HG02973 (cell line): ENCODE data around the gene JMJD7.

ENCODE experiments used
- ATAC-seq: cut with Tn5 transposase; IDR thresholded peaks from one replicate; pipeline ENCODE4 v1.9.1; 2021; ENCODE audit warnings: moderate library complexity; ENCODE audit not compliant: unreplicated experiment

The JMJD7 gene

DNA sequence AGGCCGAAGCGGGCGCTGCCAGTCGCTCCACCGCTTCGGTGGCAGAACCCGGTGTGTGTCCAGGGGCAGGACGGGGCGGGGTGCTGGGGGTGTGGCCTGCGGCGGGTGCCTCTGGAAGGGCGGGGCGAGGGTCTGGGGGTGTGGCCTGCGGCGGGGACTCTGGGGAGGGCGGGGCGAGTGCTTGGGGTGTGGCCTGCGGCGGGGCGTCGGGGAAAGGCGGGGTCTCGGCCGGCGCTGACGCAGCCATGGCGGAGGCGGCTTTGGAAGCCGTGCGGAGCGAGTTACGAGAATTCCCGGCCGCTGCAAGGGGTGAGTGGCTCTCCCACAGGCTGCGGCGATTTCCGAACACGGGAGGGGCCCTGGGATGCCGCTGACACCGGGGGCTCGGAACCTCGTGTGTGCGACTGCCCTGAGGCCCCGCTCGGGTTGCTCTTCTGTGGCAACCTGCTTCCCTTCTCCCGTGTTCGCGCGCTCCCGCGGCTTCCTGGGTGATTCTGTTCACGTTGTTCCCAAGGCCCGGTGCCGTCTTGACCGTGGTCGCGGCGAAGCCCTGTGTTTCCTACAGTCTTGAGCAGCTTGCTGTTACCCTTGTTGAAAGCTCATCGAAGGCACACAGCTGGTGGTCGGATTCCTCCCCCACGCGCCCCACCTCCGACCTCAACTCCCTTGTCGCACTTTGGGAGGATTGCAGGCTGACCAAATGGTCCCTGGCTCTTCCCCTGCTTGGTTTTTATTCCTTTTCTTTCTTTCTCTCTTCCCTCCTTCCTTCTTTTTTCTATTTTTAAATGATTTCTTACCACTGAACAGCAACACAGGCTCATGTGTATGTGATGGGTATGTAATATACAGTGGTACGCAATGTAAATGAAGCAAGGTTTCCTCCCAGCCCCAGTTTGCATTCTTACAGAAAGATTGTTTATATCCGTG lies at the start of gene JMJD7:
Gene JMJD7, plus strand, starts transcription at position 213 of the 927 bp plus-strand sequence. Its CDS starts 33 bp downstream, at position 246.
- peak; percentile 48 for ATAC-seq

DNA sequence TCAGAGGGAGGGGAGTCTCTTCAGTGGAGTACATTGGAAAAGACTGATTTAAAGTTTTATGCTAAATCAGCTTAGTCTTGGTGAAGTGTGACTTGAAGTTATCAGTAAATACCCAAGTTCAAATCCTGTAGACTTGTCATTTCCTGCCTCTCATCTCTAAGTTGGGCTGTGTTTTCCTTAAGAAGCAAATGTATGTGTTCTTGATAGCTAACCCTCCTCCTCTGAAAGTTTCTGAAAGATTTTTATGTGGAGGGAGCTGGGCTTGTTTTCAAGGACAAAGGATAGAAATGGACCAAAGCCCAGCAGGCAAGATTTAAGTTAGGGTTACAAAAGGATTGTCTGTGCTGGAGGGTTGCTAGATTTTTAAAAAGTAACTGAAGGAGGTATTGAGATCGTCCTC lies 49.4 kb upstream of the JMJD7 start:
- no peak for ATAC-seq

DNA sequence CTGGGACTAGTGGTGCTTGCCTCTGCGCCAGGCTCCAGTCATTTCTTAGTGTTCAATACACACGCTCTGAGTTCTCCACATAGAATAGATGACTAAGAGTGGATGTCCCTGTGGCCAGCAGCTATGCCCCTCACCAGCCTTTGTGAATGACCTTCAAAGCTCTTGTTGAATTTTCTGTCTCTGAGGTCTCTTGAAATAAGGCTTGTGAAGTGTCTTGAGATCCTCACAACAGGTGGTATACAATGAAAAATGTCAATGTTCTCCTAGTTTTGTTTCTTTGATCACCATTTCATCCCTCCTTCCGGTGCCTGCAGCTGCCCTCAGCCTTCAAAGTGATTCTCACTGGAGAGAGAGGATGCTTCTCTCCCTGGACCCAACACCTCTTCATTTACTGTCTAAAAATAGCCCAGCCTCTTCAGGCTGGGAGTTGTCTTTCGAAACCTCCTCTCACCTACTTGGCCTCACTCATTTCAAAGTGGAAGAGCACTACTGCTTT lies 48.2 kb upstream of the JMJD7 start:
- no peak for ATAC-seq

DNA sequence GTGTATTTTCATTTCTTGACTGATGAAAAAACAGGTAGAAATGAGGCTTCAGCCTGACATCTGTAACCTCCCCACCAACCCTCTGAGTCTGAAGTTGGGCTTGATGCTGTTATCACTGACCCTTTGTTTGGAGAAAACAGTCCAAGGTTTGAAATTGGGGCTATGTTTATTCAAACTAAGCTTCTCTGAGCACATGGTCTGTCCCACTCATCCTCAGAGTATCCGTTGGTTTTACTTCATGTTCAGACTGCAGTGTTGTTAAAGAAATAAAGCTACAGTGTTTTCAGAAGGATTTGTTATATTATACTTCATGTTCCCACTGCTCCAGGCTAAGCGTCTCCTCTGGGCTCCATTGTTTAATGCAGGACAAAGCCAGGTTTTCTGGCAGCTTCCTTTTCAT lies 47.6 kb upstream of the JMJD7 start:
- no peak for ATAC-seq

DNA sequence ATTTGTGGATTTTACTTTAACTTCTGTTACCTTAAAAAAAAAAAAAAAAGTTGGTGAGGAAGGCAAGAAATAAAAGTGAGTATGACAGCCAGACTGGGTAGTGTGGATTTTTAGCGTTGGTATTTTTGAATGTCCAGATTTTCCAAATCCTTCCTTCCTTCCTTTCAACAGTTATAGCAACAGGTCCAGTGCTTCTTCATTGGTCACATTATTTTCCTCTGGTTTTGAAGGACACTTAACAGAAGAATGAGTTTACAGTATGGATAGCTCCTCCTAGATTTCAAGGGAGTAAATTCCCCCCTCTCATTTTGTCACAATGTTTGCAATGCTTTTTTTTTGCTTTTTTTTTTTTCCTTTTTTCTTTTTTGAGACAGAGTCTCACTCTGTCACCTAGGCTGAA lies 47.2 kb upstream of the JMJD7 start:
- no peak for ATAC-seq

DNA sequence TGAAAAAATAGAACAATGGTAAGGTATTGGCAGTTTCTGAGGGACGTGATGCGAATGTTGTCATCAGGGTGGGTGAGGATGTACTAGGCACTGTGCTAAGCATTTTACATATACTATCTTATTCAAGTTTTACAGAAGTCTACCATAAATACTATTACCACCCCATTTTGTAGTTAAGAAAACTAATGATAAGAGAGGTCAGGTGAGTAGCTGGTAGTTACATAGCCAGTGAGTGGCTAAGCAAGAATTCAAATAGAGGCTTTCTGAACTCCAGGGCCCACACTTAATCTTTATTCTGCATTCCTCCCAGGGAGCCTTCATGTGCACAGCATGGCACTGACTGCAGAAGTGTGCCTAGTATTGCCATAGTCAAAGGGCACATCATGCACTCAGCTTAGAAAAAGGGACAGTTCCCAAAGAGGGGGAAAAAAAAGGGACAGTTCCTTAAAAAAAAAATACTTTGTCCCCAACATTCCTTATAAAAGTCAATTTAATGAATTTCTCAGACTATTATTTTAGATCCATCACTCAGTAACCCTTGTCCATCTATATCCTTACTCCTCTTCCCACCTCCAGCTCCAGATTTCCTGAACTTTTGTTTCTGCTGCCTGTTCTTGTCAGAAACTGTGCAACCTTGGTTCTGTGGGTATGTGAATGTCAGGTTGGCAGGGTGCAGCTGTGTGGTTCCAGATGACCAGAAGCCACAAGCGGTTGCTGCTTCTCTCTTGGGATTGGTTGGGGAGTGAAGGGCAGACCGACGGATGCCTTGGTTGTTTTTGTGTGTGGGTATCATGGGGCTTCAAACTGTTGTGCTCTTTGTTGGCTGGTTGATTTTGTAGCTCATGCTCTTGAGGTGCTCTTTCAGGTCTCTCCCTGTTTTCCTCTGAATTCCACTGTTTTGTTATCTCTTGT lies 45.3 kb upstream of the JMJD7 start:
- no peak for ATAC-seq

DNA sequence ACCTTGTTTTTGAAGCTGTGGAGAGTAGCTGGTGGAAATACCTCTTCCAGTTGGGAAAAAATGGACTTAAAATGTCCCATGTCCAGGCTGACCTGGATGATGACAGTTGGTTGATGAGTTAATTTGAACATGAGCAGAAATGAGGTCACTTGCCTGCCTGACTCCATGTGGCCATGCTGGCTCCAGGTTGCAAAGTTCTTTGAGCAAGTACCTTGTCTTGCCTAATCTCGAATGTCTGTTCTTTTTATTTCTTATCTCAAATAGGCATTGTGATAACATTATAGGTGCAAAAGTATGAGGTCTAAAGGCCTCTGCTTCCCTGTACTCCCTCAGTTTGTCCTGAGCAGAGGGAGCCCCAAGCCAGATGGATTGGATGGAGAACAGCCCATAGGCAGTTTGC lies 44.6 kb upstream of the JMJD7 start:
- ATAC-seq, result no peak

DNA sequence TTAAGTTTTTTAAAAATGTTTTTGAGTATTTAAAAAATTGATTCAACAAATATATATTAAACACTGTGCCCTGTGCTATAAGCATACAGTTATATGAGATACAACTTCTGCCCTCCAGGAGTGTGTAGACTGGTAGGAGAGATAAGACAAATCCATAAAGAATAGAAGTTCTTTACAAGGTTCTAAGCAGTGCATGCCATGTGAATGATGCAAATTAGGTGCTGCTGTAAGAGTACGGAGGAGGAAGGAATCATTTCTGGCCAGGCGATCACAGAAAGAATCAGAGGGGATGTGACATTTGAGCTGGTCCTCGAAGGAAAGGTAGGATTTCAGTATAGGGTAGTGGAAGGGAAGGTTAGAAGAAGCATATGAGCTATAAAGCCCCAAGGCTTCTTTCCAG lies 39.6 kb upstream of the JMJD7 start:
- no peak for ATAC-seq

DNA sequence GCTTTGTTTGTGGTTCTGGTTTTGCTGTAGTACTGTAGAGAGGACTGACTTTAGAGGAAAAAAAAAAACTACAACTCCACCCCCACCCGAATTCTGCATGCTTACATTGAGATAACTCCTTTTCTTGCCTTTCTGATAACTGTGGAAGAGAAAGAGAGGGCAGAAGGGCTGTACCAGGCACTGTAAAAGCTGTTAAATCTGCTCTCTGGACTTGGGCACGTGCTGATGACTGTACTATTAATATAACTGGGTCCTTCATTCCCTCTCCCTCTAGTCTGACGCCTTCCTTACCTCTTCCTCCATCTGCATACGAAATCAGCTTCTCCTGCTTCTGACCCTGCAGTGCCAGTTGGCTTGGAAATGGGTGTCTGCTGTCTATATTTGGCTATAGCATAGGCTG lies 38.7 kb upstream of the JMJD7 start:
- ATAC-seq, result no peak

DNA sequence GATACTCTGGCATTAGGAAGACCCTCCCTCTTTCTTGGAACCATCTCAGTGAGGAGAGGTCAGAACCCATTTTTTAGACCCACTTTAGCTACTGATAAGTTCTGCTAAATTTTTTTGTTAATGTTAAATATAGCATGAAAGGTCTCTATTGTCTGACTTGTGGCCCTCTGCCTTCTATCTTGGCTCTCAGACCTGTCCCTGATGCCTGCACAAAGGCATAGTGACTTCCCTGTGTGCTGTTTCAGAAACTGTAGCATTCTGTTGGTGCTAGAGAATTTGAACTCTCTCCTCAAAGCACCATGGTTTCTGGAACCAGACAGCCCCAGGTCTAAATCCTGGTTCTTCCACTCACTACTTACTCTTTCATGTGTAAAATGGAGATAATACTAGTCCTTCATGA lies 38.2 kb upstream of the JMJD7 start:
- ATAC-seq, result no peak

DNA sequence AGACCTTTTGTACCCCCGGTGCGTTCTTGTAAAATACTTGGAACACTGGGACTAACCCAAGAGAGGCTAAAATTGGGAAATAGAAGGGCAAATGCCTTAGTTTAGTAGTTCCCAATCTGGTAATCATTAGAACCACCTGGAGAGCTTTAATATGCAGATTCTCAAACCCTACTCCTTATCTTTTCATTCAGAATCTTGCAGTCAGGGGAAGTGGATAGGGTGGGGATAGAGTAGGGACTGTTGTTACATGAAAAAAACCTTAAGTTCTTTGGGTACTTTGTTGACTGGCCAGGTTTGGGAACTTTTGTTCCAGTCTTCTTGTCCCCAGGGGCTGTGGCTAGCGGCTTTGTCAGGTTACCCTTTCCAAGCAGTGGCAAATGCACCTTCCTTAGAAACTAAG lies 37.7 kb upstream of the JMJD7 start:
- ATAC-seq, result no peak

DNA sequence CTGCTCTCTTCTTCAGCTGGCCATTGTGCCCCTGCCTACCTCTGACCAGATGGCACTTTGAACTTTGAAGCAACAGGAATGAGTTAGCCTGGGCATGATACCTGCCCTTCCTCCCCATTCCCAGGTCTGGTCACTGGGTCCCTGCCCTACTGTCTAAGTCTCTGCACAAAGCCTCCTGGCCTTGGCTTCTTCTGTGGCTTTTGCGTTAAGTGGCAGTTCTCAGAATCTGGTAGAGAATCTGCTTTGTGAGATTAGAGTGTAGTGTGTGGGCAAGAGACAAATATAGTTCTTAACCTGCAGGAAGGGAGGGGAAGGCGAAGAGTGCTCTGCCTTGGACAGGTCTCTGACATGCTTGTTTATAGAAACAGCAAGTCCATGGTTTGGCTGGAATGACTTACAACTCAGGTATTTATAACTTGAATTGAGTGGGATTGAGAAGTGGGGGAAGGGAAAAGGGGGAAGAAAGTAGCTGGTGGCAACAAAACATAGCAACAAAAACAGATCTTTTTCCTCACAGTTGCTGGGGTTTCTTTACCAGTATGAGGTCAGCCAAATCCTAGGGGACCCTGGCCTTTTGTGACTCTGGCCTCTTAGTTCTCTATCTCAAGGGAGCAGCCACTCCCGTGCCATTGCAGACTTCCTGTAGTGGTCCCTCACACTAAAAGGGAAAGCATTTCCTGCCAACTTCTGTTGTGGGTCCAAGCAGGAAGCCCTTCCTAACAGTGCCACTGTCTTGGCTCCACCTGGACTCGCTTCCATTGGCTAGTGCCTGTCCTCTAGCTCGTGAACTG lies 36.9 kb upstream of the JMJD7 start:
- no peak for ATAC-seq

DNA sequence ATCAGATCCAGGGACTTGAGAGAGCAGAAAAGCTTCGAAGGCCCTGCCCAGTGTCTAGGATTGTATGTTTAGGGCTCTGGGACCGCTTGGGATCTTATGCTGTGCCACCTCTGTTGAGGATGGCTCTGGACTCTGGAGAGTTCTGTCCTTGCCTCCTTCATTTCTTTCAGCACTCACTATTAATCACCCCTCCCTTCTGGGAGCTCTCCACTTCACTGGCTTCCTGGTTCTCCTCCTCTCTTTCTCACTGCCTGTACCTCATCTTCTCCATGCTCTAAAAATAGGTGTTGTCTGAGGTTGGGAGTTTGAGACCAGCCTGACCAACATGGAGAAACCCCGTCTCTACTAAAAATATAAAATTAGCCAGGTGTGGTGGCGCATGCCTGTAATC lies 36.4 kb upstream of the JMJD7 start:
- ATAC-seq, result no peak

DNA sequence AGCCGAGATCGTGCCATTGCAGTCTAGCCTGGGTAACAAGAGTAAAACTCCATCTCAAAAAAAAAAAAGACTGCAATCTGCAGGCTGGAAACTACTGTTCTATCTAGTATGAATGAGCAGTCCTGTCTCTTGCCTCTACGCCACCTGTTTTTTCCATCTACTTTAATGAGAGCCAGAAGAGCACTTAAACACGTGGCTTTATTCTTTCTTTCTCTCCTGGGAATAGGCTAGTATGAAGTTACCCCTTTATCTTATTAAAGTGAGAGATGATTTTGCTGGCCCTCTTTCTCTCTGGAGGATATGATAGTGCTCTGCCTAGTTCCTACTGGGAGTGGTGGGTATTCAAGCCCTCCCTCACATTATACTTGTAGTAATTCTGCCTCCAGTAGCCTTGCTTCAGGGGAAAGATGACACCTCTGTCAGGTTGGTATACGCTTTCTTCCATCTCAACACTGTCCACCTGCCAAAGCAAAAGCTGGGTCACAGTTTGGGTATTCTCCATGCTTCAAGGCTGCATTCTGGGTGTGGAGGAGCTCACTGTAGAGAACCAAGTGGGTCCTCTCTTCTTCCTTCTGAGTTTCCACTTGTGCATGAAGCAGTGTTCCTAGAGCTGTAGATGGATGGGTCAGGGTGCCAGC lies 35.8 kb upstream of the JMJD7 start:
- no peak for ATAC-seq

DNA sequence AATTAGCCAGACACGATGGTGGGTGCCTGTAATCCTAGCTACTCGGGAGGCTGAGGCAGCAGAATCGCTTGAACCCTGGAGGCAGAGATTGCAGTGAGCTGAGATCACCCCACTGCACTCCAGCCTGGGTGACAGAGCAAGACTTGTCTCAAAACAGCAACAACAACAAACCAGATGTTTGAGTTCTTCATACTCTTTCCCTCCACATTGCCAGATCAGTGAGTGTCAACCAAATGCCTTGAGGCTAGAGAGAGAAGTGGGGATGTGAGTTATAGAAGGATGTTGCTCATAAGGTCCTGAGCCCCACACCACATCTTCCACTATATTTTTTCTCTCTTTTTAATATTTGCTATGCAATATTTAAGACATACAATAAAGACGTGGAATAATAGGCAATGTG lies 33.8 kb upstream of the JMJD7 start:
- ATAC-seq, result no peak

DNA sequence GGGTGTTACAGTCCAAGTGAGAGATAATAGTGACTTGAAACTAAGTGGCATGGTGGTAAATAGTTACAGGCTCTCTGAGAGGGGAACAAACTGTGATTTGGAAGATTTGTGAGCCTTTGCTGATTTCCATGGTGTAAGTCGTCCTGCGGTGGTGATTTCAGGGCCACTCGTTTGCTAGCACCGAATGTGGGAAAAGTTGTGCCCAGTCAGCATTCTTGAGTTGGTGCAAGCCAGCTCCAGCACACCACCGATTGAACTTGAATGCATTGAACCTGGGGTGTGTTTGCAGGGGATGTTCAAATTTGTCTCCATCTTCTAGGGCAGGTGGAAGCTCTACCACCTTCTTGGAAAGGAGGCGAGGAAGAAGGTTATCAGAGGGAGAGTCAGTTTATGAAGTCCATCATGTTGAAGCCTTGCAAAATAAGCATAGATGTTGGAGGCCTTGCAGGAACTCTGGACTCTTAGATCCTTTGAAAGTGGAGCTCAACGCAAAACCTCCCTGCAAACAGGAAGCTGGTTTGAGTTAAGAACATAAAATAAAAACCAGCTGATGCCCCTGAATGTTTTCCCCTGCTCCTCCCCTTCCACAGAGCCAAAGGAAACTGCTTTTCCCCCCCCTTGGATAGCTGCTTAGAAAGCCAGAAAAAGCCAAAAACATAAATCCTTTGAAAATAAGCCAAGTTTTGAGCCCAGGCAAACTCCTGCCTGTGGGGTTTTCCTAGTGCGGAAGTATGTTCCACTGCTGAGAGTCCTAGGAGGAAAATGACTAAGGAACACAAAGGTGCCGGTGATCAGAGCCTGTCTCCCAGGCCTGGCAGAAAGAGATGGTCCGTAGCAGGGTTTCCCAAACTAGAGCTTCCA lies 31.7 kb upstream of the JMJD7 start:
- no peak for ATAC-seq

DNA sequence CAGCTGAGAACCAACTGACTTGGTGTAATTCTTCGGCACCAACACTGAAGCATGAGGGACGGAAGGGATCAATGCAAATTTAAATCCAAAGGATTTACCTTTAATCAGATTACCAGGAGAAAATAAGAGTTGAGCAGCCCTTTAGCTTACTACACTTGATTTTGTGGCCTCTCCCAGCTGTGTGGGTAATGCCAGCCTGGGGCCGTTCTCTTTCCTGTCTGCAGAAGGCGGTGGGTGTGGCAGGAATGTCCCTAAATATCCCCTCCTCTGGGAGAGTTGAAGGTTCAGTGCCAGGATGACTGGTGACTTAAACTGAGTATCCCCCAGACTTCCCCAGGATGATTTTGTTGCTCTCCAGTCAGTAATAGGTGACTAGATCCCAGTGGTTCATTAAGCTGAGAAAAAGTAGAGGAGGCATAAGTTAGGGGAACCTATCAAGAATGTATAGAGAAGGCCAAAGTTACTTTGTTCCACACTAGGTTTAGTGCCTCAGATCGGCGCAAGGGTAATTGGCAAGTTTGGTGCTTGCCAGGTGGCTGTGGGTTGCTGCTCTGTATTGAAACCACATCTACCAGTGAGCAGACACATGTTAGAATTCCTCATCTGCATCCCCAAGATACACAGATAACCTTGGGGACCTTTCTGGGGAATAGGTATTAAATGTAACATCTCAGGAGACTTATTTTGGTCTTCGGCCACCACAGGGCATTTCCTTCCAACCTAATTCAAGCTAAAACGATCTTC lies 30.5 kb upstream of the JMJD7 start:
- no peak for ATAC-seq

DNA sequence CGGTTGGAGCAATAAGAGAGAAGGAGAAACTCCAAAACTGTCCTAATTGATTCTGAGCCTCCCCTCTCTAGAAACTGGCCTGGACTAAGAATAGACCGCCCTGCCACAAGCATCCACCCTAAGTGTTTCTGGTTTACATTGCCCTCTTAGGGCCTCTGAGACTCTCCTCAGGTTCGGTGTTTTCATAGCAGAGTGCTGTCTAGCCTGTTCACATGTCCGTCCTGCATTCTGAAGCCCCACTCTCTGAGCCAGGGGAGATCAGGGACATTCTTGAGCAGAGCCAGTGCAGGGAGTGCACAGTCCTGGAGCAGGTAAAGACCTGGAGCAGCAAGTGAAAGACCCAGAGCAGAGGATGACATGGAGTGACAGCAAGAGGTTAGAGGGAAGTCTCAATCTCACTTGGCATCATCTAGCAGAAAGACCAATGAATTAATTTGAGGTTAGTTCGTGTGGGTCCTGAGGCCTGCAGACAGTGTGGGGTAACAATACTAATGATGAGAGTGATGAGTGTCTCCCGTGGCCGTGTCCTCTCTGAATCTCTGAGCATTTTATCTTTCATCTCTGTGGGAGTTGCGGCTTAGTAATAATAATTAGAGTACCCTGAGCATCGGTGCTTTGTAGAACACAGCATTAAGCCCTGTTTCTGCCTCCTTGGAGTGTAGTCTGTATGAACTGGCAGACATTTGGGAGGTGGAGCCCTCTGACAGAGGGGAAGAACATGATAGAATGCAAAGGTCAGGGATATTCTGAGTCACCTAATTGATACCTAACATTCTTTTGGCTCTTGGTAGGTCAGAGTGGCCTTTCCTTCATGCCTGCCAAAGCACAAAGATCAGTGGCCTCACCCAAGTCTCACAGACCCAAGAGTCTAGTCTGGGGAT lies 29.0 kb upstream of the JMJD7 start:
- ATAC-seq, result no peak
